NCI-H460 (cell line): ENCODE data around the gene NKX6-2. TPM values are rescaled to one million over a fixed set of nuclear protein-coding genes. Genes with fewer than 3 reads are reported as not detected.
"Not testable (repeated sequence)": the region's sequence is repeated elsewhere in the genome, so short reads cannot be mapped to it uniquely, and the experiment has no call there.

ENCODE experiments used
- DNase-seq: peaks from one replicate; pipeline ENCODE4 v3.0.0-alpha.2; 2016; ENCODE audit warnings: low read depth; ENCODE audit errors: extremely low read depth
- total RNA-seq: library from RNA; depleted of rRNA; stranded (reverse); fragments of >200 nt; shearing (Covaris generic); gene quantifications from 2 replicates; pipeline ENCODE4 v1.2.3, GENCODE V29; 2014

Gene NKX6-2
- total RNA-seq, 1 experiment from 2014 or later: not detected

- DNase-seq: no peak
Observed at GRCh38 chr10:132783940-132784865, 1.7 kb downstream of the NKX6-2 start.

GRCh38 chr10:132783165-132783939 is 2.6 kb downstream of the NKX6-2 start:
- no peak for DNase-seq

GRCh38 chr10:132781556-132781955 is 4.4 kb downstream of the NKX6-2 start:
- no peak for DNase-seq

- no peak for DNase-seq
Observed at GRCh38 chr10:132780356-132780755, 5.6 kb downstream of the NKX6-2 start.

GRCh38 chr10:132779549-132780294 is 6.2 kb downstream of the NKX6-2 start:
- no peak for DNase-seq

- DNase-seq: no peak
Observed at GRCh38 chr10:132777441-132777840, 8.5 kb downstream of the NKX6-2 start.

GRCh38 chr10:132776821-132777220 is 9.1 kb downstream of the NKX6-2 start:
- DNase-seq: no peak

GRCh38 chr10:132776186-132776585 is 9.8 kb downstream of the NKX6-2 start:
- DNase-seq: no peak

GRCh38 chr10:132774902-132775863 is 10.8 kb downstream of the NKX6-2 start:
- no peak for DNase-seq

GRCh38 chr10:132774181-132774901 is 11.6 kb downstream of the NKX6-2 start:
- no peak for DNase-seq

GRCh38 chr10:132772816-132773215 is 13.1 kb downstream of the NKX6-2 start:
- DNase-seq: not testable (repeated sequence)

GRCh38 chr10:132770061-132771021 is 15.6 kb downstream of the NKX6-2 start:
- no peak for DNase-seq

- no peak for DNase-seq
Observed at GRCh38 chr10:132768346-132769248, 17.4 kb downstream of the NKX6-2 start.

GRCh38 chr10:132766291-132766690 is 19.7 kb downstream of the NKX6-2 start:
- no peak for DNase-seq

- DNase-seq: no peak
Observed at GRCh38 chr10:132765435-132765834, 20.5 kb downstream of the NKX6-2 start.

GRCh38 chr10:132764108-132764507 is 21.8 kb downstream of the NKX6-2 start:
- no peak for DNase-seq

GRCh38 chr10:132763545-132763944 is 22.4 kb downstream of the NKX6-2 start:
- no peak for DNase-seq
